HG03442 (cell line): ENCODE results near the gene NFKBIA.
"Not testable (repeated sequence)": the region's sequence is repeated elsewhere in the genome, so short reads cannot be mapped to it uniquely, and the experiment has no call there.

ENCODE experiments used
- ATAC-seq: cut with Tn5 transposase; IDR thresholded peaks from one replicate; pipeline ENCODE4 v1.9.1; 2021; ENCODE audit warnings: mild to moderate bottlenecking, moderate library complexity; ENCODE audit not compliant: unreplicated experiment

The NFKBIA gene, protein sequence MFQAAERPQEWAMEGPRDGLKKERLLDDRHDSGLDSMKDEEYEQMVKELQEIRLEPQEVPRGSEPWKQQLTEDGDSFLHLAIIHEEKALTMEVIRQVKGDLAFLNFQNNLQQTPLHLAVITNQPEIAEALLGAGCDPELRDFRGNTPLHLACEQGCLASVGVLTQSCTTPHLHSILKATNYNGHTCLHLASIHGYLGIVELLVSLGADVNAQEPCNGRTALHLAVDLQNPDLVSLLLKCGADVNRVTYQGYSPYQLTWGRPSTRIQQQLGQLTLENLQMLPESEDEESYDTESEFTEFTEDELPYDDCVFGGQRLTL

GRCh38 chr14:35404449-35405303 is at the start of gene NFKBIA:
TSS of gene NFKBIA (minus strand) at chr14:35404749. CDS start at chr14:35404644, 105 bp downstream.
- peak; percentile 52 for ATAC-seq

DNA sequence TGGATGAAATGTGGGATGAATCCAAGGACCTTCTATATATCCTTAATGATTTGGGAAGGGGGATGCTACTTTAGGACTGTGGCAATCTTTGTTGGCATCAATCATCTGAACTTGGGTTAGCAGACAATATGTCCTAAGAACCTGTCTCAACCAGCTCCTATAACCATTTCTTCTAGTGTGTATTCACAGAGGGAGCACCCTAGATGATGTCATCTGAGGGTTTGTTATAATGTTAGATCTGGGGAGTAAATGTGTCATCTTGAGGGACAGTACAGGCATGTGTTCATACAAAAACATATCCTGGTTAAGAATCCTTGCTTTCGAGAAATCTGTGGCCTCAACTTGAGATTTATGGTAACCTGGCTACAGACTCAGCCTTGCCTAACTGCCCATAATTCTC is 41.9 kb upstream of the NFKBIA start:
- no peak for ATAC-seq

GRCh38 chr14:35444104-35444503 is 39.6 kb upstream of the NFKBIA start:
- ATAC-seq, result no peak

GRCh38 chr14:35441160-35441559 is 36.6 kb upstream of the NFKBIA start:
- ATAC-seq, result no peak

- no peak for ATAC-seq
Measured at GRCh38 chr14:35438910-35439713, 34.6 kb upstream of the NFKBIA start.

DNA sequence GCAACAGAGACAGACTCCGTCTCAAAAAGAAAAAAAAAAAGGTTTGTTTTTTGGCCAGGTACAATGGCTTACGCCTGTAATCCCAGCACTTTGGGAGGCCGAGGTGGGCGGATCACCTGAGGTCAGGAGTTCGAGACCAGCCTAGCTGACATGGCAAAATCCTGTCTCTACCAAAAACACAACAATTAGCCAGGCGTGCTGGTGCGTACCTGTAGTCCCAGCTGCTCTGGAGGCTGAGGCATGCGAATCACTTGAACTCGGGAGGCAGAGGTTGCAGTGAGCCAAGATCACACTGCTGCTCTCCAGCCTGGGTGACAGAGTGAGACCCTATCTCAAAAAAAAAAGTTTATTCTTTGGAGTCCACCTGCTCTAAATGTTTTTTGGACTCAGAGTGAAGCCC is 33.9 kb upstream of the NFKBIA start:
- not testable (repeated sequence) for ATAC-seq

- no peak for ATAC-seq
Measured at GRCh38 chr14:35435177-35435576, 30.6 kb upstream of the NFKBIA start.

GRCh38 chr14:35433826-35434225 is 29.3 kb upstream of the NFKBIA start:
- ATAC-seq, result no peak

DNA sequence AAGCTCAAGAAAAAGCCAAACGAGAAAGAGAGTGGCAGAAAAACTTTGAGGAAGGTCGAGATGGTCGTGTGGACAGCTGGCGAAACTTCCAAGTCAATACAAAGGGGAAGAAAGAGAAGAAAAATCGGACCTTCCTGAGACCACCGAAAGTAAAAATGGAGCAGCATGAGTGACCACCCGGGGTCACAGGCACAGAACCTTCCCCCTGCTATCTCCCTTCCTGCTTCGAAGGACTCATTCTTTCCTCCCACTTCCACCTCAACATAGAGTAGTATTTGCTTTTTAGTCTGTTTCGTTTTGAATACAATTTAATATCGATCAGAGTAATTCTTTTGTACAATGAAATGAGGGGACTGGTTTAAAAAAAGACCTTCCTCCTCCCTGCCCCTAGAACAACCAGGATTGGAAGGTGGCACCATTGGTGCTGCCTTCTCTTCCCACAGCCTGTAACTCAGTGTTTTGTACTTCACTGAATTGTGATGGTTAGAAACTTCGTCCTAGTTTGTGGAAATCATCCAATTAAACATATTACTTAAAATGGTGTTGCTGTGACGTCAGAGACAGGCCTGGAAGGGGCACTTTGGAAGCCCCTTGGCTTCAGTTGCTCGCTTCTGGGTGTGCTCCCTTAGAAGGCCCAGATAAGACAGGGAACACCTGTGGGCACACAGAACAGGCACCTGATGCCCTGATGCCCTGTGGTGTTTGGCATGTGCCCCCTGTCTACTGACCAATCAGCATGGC is 26.1 kb upstream of the NFKBIA start:
- no peak for ATAC-seq

- ATAC-seq, result no peak
Measured at GRCh38 chr14:35429951-35430350, 25.4 kb upstream of the NFKBIA start.

- ATAC-seq, result no peak
Measured at GRCh38 chr14:35425850-35426249, 21.3 kb upstream of the NFKBIA start.

- no peak for ATAC-seq
Measured at GRCh38 chr14:35423621-35424020, 19.1 kb upstream of the NFKBIA start.

- no peak for ATAC-seq
Measured at GRCh38 chr14:35420036-35420811, 15.7 kb upstream of the NFKBIA start.

DNA sequence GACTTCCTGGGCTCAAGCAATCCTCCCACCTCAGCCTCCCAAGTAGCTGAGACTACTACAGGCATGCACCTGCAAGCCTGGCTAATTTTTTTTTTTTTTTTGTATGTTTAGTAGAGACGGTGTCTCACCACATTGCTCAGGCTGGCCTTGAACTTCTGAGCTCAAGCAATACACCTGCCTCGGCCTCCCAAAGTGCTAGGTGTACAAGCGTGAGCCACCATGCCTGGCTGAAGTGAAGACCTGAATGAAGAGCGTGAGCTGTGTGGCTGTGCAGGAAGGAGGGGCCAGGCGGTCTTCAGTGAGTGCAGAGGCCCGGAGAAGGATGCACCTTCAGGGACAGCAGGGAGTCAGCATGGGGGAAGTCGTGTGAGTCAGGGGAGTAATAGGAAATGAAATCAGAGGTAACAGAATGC is 14.9 kb upstream of the NFKBIA start:
- no peak for ATAC-seq

DNA sequence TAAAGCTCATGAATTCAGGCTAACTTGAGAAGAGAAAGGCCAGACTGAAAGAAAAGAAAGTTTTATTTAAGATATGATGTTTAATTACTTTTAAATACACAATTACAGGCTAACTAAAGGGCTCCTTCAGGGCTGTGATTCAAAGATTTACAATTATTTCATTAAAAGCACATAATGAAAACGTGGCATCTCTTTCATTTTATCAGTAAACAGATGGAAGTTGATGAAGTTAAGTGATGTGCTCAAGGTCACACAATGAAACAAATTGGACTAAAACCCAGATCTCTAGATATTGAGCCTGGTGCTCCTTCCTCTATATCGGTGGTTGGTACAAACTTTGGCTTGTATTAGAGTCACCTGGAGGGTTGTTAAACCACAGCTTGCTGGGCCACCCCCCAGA is 13.5 kb upstream of the NFKBIA start:
- ATAC-seq, result no peak

GRCh38 chr14:35416108-35416750 is 11.7 kb upstream of the NFKBIA start:
- peak; percentile 47 for ATAC-seq

- ATAC-seq, result no peak
Measured at GRCh38 chr14:35414365-35414764, 9.8 kb upstream of the NFKBIA start.

DNA sequence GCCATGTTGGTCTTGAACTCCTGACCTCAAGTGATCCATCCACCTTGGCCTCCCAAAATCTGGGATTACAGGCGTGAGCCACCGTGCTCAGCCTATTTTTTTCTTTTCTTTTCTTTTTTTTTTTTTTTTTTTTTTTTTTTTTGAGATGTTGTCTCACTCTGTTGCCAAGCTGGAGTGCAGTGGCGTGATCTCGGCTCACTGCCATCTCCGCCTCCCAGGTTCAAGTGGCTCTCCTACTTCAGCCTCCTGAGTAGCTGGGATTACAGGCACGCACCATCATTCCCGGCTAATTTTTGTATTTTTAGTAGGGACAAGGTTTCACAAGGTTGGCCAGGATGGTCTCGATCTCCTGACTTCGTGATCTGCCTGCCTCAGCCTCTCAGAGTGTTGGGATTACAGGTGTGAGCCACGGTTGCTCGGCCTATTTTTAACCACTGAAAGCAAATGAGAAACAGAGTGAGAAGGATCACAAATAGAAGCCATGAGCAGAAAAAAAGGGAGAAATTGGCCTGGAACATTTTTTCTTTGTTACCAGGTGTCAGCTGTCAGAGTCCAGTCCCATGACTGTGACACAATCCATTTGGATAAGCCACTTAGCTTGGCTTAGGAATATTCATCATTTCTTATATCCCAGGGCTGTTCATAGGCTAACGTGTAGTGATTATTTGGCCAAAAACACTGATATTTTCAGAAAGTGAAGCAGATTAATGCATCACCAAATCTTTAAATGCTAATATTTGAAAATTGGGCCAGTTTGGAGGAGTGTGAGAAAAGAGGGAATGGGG is 7.9 kb upstream of the NFKBIA start:
- no peak for ATAC-seq

DNA sequence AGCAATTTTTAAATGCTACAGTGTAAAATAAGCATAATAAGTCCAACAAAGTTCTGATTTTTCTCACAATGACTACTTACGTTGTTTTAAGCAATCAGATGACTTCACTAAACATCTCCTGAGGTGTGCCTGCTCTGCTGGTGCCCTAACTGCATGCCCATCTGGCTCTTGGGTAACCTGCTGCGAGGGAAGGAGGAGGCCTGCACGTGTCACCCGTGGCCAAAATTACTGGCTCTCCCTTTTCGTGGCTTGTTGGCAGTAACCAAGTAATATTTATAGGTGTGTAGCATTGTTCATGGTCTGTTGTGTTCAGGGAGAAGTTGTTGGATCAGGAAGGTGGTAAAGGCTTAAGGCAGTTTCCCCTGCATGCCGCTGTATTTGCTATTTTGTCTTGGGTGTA is 6.3 kb upstream of the NFKBIA start:
- ATAC-seq, result no peak
